Posterior cingulate gyrus (tissue), 11 donors: ENCODE data around the gene RAP1B.

Experiments used
- DNase-seq, 10 donors: peaks; one replicate each; pipeline versions ENCODE4 v3.0.0 to v3.0.0-alpha.2; 2020 to 2021; ENCODE audit warnings: mixed read lengths in 3 of 10
- intact Hi-C: fragments of 100-400 bp; cut with DNase I; formaldehyde crosslinking; loops from one replicate; pipeline ENCODE4 v1.15.1; 2023

RAP1B gene

GRCh38 chr12:68610370-68611093 is at the start of gene RAP1B:
RAP1B (plus strand) TSS chr12:68610899; CDS start chr12:68648725, 37,826 bp downstream.
- intact Hi-C loops: loop anchor here (1.0 to 5.0 kb wide), 3 partner anchors 76 to 278 kb away; partner anchors contain the start of genes MDM1, MDM2 and NUP107
- DNase-seq: peak; percentile 83 to 99 (median 90)

- DNase-seq: no peak
- intact Hi-C loops: no loop called here
Observed at GRCh38 chr12:68561830-68562229, 48.9 kb upstream of the RAP1B start.

- intact Hi-C loops: no loop called here
- no peak for DNase-seq
Observed at GRCh38 chr12:68564166-68564565, 46.5 kb upstream of the RAP1B start.

- DNase-seq: no peak
- intact Hi-C loops: no loop called here
Observed at GRCh38 chr12:68565391-68565903, 45.3 kb upstream of the RAP1B start.

- DNase-seq: no peak
- intact Hi-C loops: no loop called here
Observed at GRCh38 chr12:68568922-68569569, 41.7 kb upstream of the RAP1B start.

- intact Hi-C loops: no loop called here
- DNase-seq: no peak
Observed at GRCh38 chr12:68572661-68573060, 38.0 kb upstream of the RAP1B start.

GRCh38 chr12:68573406-68573805 is 37.3 kb upstream of the RAP1B start:
- intact Hi-C loops: no loop called here
- no peak for DNase-seq

GRCh38 chr12:68577949-68578348 is 32.8 kb upstream of the RAP1B start:
- intact Hi-C loops: no loop called here
- no peak for DNase-seq

GRCh38 chr12:68578765-68579164 is 31.9 kb upstream of the RAP1B start:
- no peak for DNase-seq
- intact Hi-C loops: no loop called here

GRCh38 chr12:68579254-68579653 is 31.4 kb upstream of the RAP1B start:
- no peak for DNase-seq
- intact Hi-C loops: no loop called here

- intact Hi-C loops: no loop called here
- no peak for DNase-seq
Observed at GRCh38 chr12:68580911-68581310, 29.8 kb upstream of the RAP1B start.

GRCh38 chr12:68581926-68582325 is 28.8 kb upstream of the RAP1B start:
- DNase-seq: no peak
- intact Hi-C loops: no loop called here

- no peak for DNase-seq
- intact Hi-C loops: no loop called here
Observed at GRCh38 chr12:68585966-68586365, 24.7 kb upstream of the RAP1B start.

GRCh38 chr12:68587448-68587873 is 23.2 kb upstream of the RAP1B start:
- intact Hi-C loops: no loop called here
- DNase-seq: no peak

- DNase-seq: no peak
- intact Hi-C loops: no loop called here
Observed at GRCh38 chr12:68589194-68589593, 21.5 kb upstream of the RAP1B start.

GRCh38 chr12:68591734-68592418 is 18.8 kb upstream of the RAP1B start:
- intact Hi-C loops: no loop called here
- no peak for DNase-seq

GRCh38 chr12:68595241-68595640 is 15.5 kb upstream of the RAP1B start:
- DNase-seq: no peak
- intact Hi-C loops: no loop called here

GRCh38 chr12:68601767-68602166 is 8.9 kb upstream of the RAP1B start:
- intact Hi-C loops: no loop called here
- DNase-seq: no peak

- no peak for DNase-seq
- intact Hi-C loops: no loop called here
Observed at GRCh38 chr12:68602720-68603119, 8.0 kb upstream of the RAP1B start.

- DNase-seq: no peak
- intact Hi-C loops: no loop called here
Observed at GRCh38 chr12:68608191-68608590, 2.5 kb upstream of the RAP1B start.

- intact Hi-C loops: loop anchor here (2.0 to 5.0 kb wide), 2 partner anchors 197 to 277 kb away; partner anchors contain the start of genes MDM1 and MDM2
- no peak for DNase-seq
Observed at GRCh38 chr12:68609998-68610369, 715 bp upstream of the RAP1B start.
